Measurements from ENCODE around the gene C1orf21.

Gene C1orf21

DNA sequence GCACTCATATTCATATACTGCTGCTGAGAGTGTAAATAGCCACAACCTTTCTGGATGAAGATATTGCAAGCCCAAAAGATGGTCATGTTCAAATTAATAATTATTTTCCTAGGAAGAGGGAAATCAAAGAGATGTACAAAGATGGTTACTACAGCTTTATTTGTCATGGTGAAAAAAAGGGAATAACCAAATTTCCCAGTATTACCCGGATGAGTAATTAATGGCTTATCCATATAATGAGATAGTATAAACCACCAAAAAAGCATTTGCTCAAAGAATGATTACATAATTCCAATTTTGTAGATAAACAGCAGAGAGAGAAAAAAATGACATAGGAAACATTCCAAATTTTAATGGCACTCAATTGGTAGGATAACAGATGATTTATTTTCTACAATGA lies 165.6 kb downstream of the C1orf21 start:
- H3K4me3 ChIP-seq (ENCODE audit: low read length), result no peak overlapping the region
- DNase-seq (ENCODE audit: low read depth), result no peak
- TF ChIP-seq, protein P1, sequence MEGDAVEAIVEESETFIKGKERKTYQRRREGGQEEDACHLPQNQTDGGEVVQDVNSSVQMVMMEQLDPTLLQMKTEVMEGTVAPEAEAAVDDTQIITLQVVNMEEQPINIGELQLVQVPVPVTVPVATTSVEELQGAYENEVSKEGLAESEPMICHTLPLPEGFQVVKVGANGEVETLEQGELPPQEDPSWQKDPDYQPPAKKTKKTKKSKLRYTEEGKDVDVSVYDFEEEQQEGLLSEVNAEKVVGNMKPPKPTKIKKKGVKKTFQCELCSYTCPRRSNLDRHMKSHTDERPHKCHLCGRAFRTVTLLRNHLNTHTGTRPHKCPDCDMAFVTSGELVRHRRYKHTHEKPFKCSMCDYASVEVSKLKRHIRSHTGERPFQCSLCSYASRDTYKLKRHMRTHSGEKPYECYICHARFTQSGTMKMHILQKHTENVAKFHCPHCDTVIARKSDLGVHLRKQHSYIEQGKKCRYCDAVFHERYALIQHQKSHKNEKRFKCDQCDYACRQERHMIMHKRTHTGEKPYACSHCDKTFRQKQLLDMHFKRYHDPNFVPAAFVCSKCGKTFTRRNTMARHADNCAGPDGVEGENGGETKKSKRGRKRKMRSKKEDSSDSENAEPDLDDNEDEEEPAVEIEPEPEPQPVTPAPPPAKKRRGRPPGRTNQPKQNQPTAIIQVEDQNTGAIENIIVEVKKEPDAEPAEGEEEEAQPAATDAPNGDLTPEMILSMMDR (IDR thresholded peaks at IDR 0.05; ENCODE audit: insufficient read depth, low read depth, low read length, missing control alignments), result no peak

- no peak overlapping the region for H3K4me3 ChIP-seq (ENCODE audit: low read length)
- TF ChIP-seq, protein P1 (IDR thresholded peaks at IDR 0.05; ENCODE audit: insufficient read depth, low read depth, low read length, missing control alignments), result no peak
- DNase-seq (ENCODE audit: low read depth), result no peak
These were observed 167.0 kb downstream of the C1orf21 start for GRCh38 chr1:184553845-184554244.

- H3K4me3 ChIP-seq (ENCODE audit: low read length), result no peak overlapping the region
- DNase-seq (ENCODE audit: low read depth), result peak; percentile 83
- TF ChIP-seq, protein P1 (IDR thresholded peaks at IDR 0.05; ENCODE audit: insufficient read depth, low read depth, low read length, missing control alignments), result no peak
These were observed 169.1 kb downstream of the C1orf21 start for GRCh38 chr1:184555665-184556641.

DNA sequence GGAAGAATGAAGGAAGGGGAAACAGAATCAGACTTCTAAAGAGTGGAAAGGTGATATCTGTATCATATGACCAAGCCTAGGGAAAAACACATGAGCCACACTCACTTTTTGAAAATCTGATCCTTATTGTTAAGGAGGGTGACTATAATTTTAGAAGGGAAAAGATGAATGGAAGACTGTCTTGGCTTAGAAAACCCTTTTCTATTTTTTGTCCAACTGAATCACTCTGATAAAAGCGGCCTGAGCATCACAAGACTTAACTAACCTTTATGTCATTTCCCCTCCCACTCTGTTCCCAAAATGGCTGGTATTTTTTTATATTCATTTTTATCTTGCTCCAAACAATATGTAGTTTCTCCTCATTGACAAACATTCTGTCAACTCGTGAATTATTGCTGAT lies 169.8 kb downstream of the C1orf21 start:
- no peak overlapping the region for H3K4me3 ChIP-seq (ENCODE audit: low read length)
- TF ChIP-seq, protein P1 (IDR thresholded peaks at IDR 0.05; ENCODE audit: insufficient read depth, low read depth, low read length, missing control alignments), result no peak
- DNase-seq (ENCODE audit: low read depth), result no peak

GRCh38 chr1:184557423-184558347 lies 170.9 kb downstream of the C1orf21 start:
- no peak overlapping the region for H3K4me3 ChIP-seq (ENCODE audit: low read length)
- DNase-seq (ENCODE audit: low read depth), result no peak
- TF ChIP-seq, protein P1 (IDR thresholded peaks at IDR 0.05; ENCODE audit: insufficient read depth, low read depth, low read length, missing control alignments), result no peak

DNA sequence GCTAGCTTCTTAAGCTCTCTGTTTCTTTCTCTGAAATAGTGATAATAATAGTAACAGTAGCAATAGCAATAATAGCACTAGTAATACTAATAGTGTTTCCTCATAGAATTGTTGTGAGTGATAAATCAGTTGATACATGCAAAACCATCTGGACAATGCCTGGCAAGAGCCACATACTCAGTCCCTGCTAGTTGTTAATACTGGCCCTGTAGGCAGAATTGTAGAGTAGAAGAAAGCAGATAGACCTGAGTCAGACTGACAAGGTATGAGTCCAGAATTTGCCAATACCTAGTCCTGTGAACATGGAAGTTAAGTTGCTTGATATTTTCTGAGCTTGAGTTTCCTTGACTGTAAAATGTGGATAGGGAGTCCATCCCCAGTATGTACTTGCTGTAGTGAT lies 171.9 kb downstream of the C1orf21 start:
- DNase-seq (ENCODE audit: low read depth), result peak; percentile 93
- no peak overlapping the region for H3K4me3 ChIP-seq (ENCODE audit: low read length)
- TF ChIP-seq, protein P1 (IDR thresholded peaks at IDR 0.05; ENCODE audit: insufficient read depth, low read depth, low read length, missing control alignments), result no peak
